PC-9 (cell line): Measurements from ENCODE around the gene S100A6. TPM values are rescaled to one million over a fixed set of nuclear protein-coding genes. Genes with fewer than 3 reads are reported as not detected.

Experiments
- BruUV-seq: library from RNA; stranded (reverse); fragments of 400-500 nt; replicated peaks from 2 replicates; lab custom pipeline; 2021; lab: Mats Ljungman, UMichigan
- CTCF ChIA-PET: fragments of 300-600 bp; sonication (Branson Sonifier 250); formaldehyde crosslinking; loops from one replicate; lab custom pipeline; 2022; ENCODE audit warnings: antibody characterized with exemption; lab: Charles Lee
- POLR2A ChIA-PET: fragments of 300-600 bp; sonication (Branson Sonifier 250); formaldehyde crosslinking; loops from one replicate; lab custom pipeline; 2022; ENCODE audit warnings: antibody characterized with exemption; ENCODE audit not compliant: unreplicated experiment; lab: Charles Lee
- DNase-seq, 2 experiments: peaks; one replicate each; pipeline versions ENCODE4 v3.0.0 to v3.0.0-alpha.2; 2015 to 2022; ENCODE audit warnings: mixed read lengths in 1 of 2
- H2AFZ ChIP-seq: fragments of 200-600 bp; sonication (generic); 2 replicates; pipeline ENCODE4 v1.8.1; 2017; ENCODE audit warnings: antibody characterized with exemption
- H3F3A ChIP-seq: fragments of 200-600 bp; sonication (generic); 2 replicates; pipeline ENCODE4 v1.8.1; 2017; ENCODE audit warnings: antibody characterized with exemption, mild to moderate bottlenecking, low read depth; ENCODE audit not compliant: insufficient read depth
- H3K27ac ChIP-seq: fragments of 200-600 bp; sonication (generic); 2 replicates; pipeline ENCODE4 v1.6.1; 2016; ENCODE audit warnings: mixed run types
- H3K27me3 ChIP-seq: fragments of 200-600 bp; sonication (generic); 2 replicates; pipeline ENCODE4 v1.6.1; 2016; ENCODE audit warnings: low read depth, mixed run types; ENCODE audit not compliant: insufficient read depth
- H3K36me3 ChIP-seq: fragments of 200-600 bp; sonication (generic); 2 replicates; pipeline ENCODE4 v1.6.1; 2016; ENCODE audit warnings: low read depth, mixed run types
- H3K4me1 ChIP-seq: fragments of 200-600 bp; sonication (generic); replicated peaks from 2 replicates; pipeline ENCODE4 v1.6.1; 2016; ENCODE audit warnings: mixed run types; ENCODE audit not compliant: insufficient read depth
- H3K4me2 ChIP-seq: fragments of 200-600 bp; sonication (generic); 2 replicates; pipeline ENCODE4 v1.6.1; 2017; ENCODE audit warnings: mixed run types
- H3K4me3 ChIP-seq: fragments of 200-600 bp; sonication (generic); 2 replicates; pipeline ENCODE4 v1.6.1; 2016; ENCODE audit warnings: mixed run types
- H3K79me2 ChIP-seq: fragments of 200-600 bp; sonication (generic); 2 replicates; pipeline ENCODE4 v1.6.1; 2017; ENCODE audit warnings: low read depth, mixed run types
- H3K9me2 ChIP-seq: fragments of 200-600 bp; sonication (generic); 2 replicates; pipeline ENCODE4 v1.8.1; 2017; ENCODE audit warnings: mild to moderate bottlenecking; ENCODE audit not compliant: insufficient read depth
- H3K9me3 ChIP-seq: fragments of 200-600 bp; sonication (generic); 2 replicates; pipeline ENCODE4 v1.8.1; 2016; ENCODE audit warnings: low read depth; ENCODE audit not compliant: insufficient read depth
- H4K20me1 ChIP-seq: fragments of 200-600 bp; sonication (generic); 2 replicates; pipeline ENCODE4 v1.8.1; 2017; ENCODE audit not compliant: insufficient read depth
- CTCF ChIP-seq: fragments of 200-600 bp; sonication (generic); conservative IDR thresholded peaks from 2 replicates; pipeline ENCODE4 v1.6.1; 2017; ENCODE audit warnings: mixed run types, antibody characterized with exemption, mild to moderate bottlenecking, moderate library complexity
- EZH2 ChIP-seq: fragments of 200-600 bp; sonication (generic); IDR thresholded peaks from 2 replicates; pipeline ENCODE4 v1.8.0; 2017; ENCODE audit warnings: antibody characterized with exemption, low read depth
- intact Hi-C: fragments of 100-400 bp; cut with micrococcal nuclease; formaldehyde crosslinking; loops from one replicate; pipeline ENCODE4 v1.10.0; 2022; ENCODE audit not compliant: unreplicated experiment
- total RNA-seq: library from RNA; stranded (reverse); gene quantifications from 2 replicates; pipeline ENCODE4 v1.2.3, GENCODE V29; 2021

S100A6 gene
- total RNA-seq, 1 experiment from 2014 or later: 994 TPM

- no peaks in the 10 kb centered on the region for H4K20me1 ChIP-seq
- no peak overlapping the region for H2AFZ ChIP-seq
- H3K79me2 ChIP-seq: no peaks in the 10 kb centered on the region
- ChIA-PET CTCF (no interaction called here), POLR2A (no interaction called here)
- H3K36me3 ChIP-seq: no peaks in the 10 kb centered on the region
- intact Hi-C loops: no loop called here
- no peaks in the 10 kb centered on the region for H3K9me3 ChIP-seq
- DNase-seq: no peak
- H3F3A ChIP-seq: peaks cover 19% of the 10 kb centered on the region
- TF ChIP-seq CTCF: no peak
- no peak for TF ChIP-seq EZH2
- H3K27ac ChIP-seq: no peak overlapping the region
- H3K4me3 ChIP-seq: no peak overlapping the region
- H3K27me3 ChIP-seq: no peaks in the 10 kb centered on the region
- H3K9me2 ChIP-seq: no peaks in the 10 kb centered on the region
- no TSS peak for BruUV-seq
- H3K4me2 ChIP-seq: no peak overlapping the region
- H3K4me1 ChIP-seq: peaks cover 22% of the 10 kb centered on the region
These were observed 49.9 kb downstream of the S100A6 start for GRCh38 chr1:153485863-153486262.

Other genes with a start within 250 kb of the S100A6 start
- gene PGLYRP3, start 223.0 kb downstream of the S100A6 start, total RNA-seq: not detected in 2 replicates
- not detected in 2 replicates for gene PGLYRP4, start 187.2 kb downstream of the S100A6 start, total RNA-seq
- gene S100A9, start 178.1 kb downstream of the S100A6 start, total RNA-seq: 2.1 and 4.3 TPM in 2 replicates
- not detected in 2 replicates for gene S100A12, start 160.4 kb downstream of the S100A6 start, total RNA-seq
- not detected in 2 replicates for gene S100A8, start 144.9 kb downstream of the S100A6 start, total RNA-seq
- gene S100A7A, start 119.5 kb downstream of the S100A6 start, total RNA-seq: not detected in 2 replicates
- gene S100A7, start 75.3 kb downstream of the S100A6 start, total RNA-seq: not detected in 2 replicates
- 7.2 and 11.1 TPM in 2 replicates for gene S100A5, start 4.9 kb upstream of the S100A6 start, total RNA-seq
- gene S100A4, start 9.8 kb upstream of the S100A6 start, total RNA-seq: 303 and 346 TPM in 2 replicates
- 1.5 and 2.4 TPM in 2 replicates for gene S100A3, start 13.3 kb upstream of the S100A6 start, total RNA-seq
- 145 and 147 TPM in 2 replicates for gene S100A2, start 29.9 kb upstream of the S100A6 start, total RNA-seq
- 226 and 276 TPM in 2 replicates for gene S100A16, start 77.1 kb upstream of the S100A6 start, total RNA-seq
- 411 and 486 TPM in 2 replicates for gene S100A14, start 80.3 kb upstream of the S100A6 start, total RNA-seq
- 120 and 144 TPM in 2 replicates for gene S100A13, start 91.5 kb upstream of the S100A6 start, total RNA-seq
- 0.46 and 1.0 TPM in 2 replicates for gene S100A1, start 92.4 kb upstream of the S100A6 start, total RNA-seq
- 75.1 and 83.9 TPM in 2 replicates for gene CHTOP, start 98.1 kb upstream of the S100A6 start, total RNA-seq
- gene SNAPIN, start 122.7 kb upstream of the S100A6 start, total RNA-seq: 25.4 and 29.5 TPM in 2 replicates
- gene ILF2, start 135.0 kb upstream of the S100A6 start, total RNA-seq: 131 and 145 TPM in 2 replicates
- gene NPR1, start 142.7 kb upstream of the S100A6 start, total RNA-seq: 0.53 and 0.98 TPM in 2 replicates
- gene INTS3, start 192.1 kb upstream of the S100A6 start, total RNA-seq: 62.5 and 91.7 TPM in 2 replicates
- gene SLC27A3, start 239.4 kb upstream of the S100A6 start, total RNA-seq: 14.4 and 17.1 TPM in 2 replicates